ENCODE data around the gene SNX27. TPM values are rescaled to one million over a fixed set of nuclear protein-coding genes. Genes with fewer than 3 reads are reported as not detected.

SNX27 gene
- total RNA-seq, 4 donors from 2014 or later: 21.9 to 34.3 (median 26.5) TPM

GRCh38 chr1:151721788-151722510 is 110.1 kb downstream of the SNX27 start:
- 38 to 41% methylated on average over 17 of the region's 17 CpGs for WGBS, 2 donors
- intact Hi-C loops (cut with DNase I; ENCODE audit: low total_unique reads): no loop called here
- TF ChIP-seq, protein P1, sequence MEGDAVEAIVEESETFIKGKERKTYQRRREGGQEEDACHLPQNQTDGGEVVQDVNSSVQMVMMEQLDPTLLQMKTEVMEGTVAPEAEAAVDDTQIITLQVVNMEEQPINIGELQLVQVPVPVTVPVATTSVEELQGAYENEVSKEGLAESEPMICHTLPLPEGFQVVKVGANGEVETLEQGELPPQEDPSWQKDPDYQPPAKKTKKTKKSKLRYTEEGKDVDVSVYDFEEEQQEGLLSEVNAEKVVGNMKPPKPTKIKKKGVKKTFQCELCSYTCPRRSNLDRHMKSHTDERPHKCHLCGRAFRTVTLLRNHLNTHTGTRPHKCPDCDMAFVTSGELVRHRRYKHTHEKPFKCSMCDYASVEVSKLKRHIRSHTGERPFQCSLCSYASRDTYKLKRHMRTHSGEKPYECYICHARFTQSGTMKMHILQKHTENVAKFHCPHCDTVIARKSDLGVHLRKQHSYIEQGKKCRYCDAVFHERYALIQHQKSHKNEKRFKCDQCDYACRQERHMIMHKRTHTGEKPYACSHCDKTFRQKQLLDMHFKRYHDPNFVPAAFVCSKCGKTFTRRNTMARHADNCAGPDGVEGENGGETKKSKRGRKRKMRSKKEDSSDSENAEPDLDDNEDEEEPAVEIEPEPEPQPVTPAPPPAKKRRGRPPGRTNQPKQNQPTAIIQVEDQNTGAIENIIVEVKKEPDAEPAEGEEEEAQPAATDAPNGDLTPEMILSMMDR (IDR thresholded peaks at IDR 0.05): no peak
- no peak for TF ChIP-seq POLR2A (IDR thresholded peaks at IDR 0.05)
- no peak for DNase-seq (ENCODE audit: low spot score in 2 of 2)
- H3K4me3 ChIP-seq (ENCODE audit: low read depth, poor library complexity, severe bottlenecking): no peak overlapping the region

DNA sequence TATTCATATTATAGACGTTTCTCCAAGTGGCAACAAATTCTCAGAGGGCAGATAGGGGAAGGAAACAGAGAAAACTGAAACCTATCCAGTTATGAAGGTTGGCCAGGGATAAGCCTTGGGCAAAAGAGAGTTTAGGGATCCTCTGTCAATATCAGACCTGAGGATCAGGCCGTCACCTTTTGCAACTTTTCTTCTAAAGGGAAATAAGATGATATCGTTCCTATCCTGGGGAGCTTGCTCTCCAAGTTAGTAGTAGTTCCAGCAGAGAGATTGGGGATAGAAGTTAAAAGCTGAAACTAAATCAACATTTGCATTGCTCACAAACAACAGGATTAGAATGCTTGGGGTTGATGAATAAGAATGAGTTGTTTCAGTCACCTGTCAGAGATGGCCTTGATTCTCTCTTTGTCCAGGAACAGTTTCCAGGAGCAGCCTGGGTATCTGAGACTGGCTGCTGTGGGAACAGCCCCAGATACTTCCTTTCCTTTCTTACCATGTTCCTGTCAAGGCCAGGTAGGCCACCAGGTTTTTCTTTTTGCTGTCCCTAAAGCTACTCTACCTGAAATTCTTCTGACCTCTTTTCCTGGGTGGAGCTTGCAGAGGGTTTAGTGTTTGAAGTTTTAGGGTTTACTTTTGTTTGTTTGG is 112.0 kb downstream of the SNX27 start:
- no peak overlapping the region for H3K4me3 ChIP-seq (ENCODE audit: low read depth, poor library complexity, severe bottlenecking)
- TF ChIP-seq, protein P1 (IDR thresholded peaks at IDR 0.05): no peak
- TF ChIP-seq POLR2A (IDR thresholded peaks at IDR 0.05): no peak
- intact Hi-C loops (cut with DNase I; ENCODE audit: low total_unique reads): no loop called here
- no peak for DNase-seq (ENCODE audit: low spot score in 2 of 2)
- 46 to 59% methylated on average over 3 of the region's 3 CpGs for WGBS, 2 donors

DNA sequence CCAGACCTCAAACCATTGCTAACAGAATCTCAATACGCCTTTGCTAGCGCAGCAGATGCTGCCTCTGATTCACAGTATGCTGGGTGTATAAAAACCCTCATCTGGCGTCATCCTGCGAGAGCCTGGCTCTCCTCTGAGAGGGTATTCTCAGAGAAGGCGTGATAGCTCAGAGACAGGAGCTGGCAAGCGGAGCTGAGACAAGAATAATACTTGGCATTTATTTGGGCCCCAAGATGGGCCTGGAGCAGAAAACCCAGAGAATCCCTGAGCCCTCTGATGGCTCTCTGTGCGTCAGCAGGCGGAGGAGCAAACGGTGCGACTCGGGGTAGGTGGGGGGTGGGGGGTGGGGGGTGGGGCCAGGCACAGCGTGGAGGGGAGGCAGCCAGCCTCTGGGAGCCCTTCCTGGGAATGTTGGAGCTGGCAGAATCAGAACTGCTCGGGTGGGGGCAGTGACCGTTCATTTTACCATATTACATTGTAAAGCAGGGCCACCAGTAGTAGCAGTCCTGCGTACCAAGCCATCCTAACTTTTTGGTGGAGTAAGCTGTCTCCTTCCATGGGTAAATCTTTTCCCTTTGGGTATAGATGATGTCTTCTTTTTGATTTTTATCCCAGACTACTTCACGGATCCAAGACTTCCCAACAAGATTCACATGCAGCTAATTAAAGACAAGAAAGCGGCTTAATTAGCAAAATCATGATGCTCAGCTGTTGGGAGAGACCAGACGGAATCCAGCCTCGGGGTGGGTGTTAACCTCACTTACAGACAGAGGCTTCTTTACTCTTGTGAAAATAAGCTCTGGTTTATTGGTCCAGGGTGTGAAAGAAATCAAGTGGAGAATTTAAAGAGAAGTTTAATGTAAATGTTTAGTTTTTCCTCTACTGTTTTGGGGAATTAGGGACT is 116.6 kb downstream of the SNX27 start:
- no peak overlapping the region for H3K4me3 ChIP-seq (ENCODE audit: low read depth, poor library complexity, severe bottlenecking)
- WGBS, 2 donors: 39 to 48% methylated on average over 19 of the region's 19 CpGs
- intact Hi-C loops (cut with DNase I; ENCODE audit: low total_unique reads): no loop called here
- TF ChIP-seq, protein P1 (IDR thresholded peaks at IDR 0.05): no peak
- TF ChIP-seq POLR2A (IDR thresholded peaks at IDR 0.05): no peak
- peak in 1 of 2 donors; percentile 71 for DNase-seq (ENCODE audit: low spot score in 2 of 2)

DNA sequence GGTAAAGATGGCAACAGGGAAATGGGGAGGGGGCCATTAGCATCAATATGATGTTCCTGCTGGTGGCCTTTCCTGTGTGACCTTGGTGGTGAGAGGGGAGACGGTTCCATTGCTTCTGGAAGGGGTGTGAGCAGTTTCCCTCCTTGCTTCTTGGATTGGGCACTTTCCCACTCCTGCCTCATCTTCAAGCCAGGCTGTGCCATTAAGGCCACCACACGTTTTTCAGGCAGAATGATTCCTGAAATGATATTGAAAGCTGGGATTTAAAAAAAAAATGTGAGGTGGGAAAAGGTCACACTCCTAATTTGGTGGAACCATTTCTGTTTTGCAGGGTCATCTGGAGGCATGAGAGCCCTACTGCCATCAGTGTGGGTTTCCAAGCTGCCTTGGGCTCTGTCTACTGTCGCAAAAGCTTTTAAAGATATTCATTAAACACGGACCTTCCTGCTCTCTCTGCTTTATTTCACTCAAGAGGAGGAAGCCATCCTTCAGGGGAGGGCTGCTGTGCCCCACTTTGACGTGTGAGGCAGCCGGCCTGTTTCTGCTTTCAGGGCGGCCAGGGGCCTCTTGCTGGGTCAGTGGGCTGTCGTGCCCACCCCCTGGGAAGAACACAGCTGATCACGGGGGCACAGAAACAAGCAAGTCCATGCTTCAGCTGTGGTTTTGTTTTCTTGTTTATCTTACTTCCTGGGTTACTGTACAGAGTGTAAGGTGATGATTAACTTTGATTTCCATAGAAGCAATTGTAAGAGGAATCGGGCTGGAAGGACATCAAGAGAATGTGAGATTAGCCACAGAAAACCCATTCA is 117.5 kb downstream of the SNX27 start:
- no peak overlapping the region for H3K4me3 ChIP-seq (ENCODE audit: low read depth, poor library complexity, severe bottlenecking)
- DNase-seq (ENCODE audit: low spot score in 2 of 2): peak in 1 of 2 donors; percentile 25
- TF ChIP-seq, protein P1 (IDR thresholded peaks at IDR 0.05): no peak
- no peak for TF ChIP-seq POLR2A (IDR thresholded peaks at IDR 0.05)
- WGBS, 2 donors: 75 to 80% methylated on average over 10 of the region's 10 CpGs
- intact Hi-C loops (cut with DNase I; ENCODE audit: low total_unique reads): no loop called here

- TF ChIP-seq, protein P1 (IDR thresholded peaks at IDR 0.05): no peak
- TF ChIP-seq POLR2A (IDR thresholded peaks at IDR 0.05): no peak
- WGBS, 2 donors: 91 to 92% methylated on average over 4 of the region's 4 CpGs
- no peak overlapping the region for H3K4me3 ChIP-seq (ENCODE audit: low read depth, poor library complexity, severe bottlenecking)
- intact Hi-C loops (cut with DNase I; ENCODE audit: low total_unique reads): loop anchor here (5.0 to 10.0 kb wide), 2 partner anchors 135 to 198 kb away; no protein-coding TSS in a partner anchor
- DNase-seq (ENCODE audit: low spot score in 2 of 2): peak in 1 of 2 donors; percentile 43
Observed at GRCh38 chr1:151729966-151730291, 118.1 kb downstream of the SNX27 start.
